Fibroblast of the conjunctiva (primary cell): ENCODE results near the gene PKD2.

Experiments used
- DNase-seq: peaks from one replicate; pipeline ENCODE4 v3.0.0-alpha.2; 2010; ENCODE audit warnings: low read depth

Gene PKD2

DNA sequence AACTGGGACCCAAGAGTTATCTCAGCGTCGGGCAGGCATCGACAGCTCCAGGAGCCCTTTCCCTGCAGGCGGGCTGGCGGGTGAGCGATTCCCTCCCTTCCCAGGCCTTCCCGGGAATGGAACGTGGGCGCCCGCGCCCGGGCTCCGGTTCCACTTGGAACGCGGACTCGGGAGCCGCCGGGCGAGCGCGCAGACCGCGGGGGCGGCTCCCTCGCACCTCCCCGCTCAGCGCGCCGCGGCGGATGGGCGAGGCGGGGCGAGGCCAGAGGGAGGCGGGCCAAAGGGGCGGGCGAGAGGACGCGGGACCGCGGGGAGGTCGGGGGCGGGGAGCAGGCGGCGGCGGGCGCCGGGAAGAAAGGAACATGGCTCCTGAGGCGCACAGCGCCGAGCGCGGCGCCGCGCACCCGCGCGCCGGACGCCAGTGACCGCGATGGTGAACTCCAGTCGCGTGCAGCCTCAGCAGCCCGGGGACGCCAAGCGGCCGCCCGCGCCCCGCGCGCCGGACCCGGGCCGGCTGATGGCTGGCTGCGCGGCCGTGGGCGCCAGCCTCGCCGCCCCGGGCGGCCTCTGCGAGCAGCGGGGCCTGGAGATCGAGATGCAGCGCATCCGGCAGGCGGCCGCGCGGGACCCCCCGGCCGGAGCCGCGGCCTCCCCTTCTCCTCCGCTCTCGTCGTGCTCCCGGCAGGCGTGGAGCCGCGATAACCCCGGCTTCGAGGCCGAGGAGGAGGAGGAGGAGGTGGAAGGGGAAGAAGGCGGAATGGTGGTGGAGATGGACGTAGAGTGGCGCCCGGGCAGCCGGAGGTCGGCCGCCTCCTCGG, at the start of gene PKD2:
TSS of gene PKD2 (plus strand) at position 332 of the 818 bp plus-strand sequence. CDS start at position 431, 99 bp downstream.
- DNase-seq, result peak; percentile 26

- no peak for DNase-seq
Observed at GRCh38 chr4:87961993-87962392, 45.4 kb upstream of the PKD2 start.

GRCh38 chr4:87962398-87963146, 44.9 kb upstream of the PKD2 start:
- DNase-seq, result no peak

- no peak for DNase-seq
Observed at GRCh38 chr4:87965501-87965975, 41.9 kb upstream of the PKD2 start.

DNA sequence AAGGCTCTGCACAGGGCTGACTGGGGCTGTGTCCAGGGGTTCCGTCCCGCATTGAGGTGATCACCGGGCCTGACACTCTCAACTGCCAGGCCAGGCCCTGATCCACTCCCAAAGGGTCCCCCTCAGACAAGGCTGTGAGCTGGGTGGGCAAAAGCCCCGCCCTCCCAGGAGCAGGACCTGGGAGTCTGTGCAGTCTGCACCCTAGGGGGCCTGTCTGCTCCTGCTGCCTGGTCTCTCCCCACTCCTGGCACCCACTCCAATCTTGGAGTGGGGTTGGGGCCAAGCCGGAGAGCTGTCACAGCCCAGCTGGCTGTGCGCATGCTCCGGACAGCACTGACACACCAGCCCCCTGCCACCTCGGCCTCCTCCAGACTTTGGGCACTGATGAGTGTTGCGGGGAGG, 41.3 kb upstream of the PKD2 start:
- no peak for DNase-seq

DNA sequence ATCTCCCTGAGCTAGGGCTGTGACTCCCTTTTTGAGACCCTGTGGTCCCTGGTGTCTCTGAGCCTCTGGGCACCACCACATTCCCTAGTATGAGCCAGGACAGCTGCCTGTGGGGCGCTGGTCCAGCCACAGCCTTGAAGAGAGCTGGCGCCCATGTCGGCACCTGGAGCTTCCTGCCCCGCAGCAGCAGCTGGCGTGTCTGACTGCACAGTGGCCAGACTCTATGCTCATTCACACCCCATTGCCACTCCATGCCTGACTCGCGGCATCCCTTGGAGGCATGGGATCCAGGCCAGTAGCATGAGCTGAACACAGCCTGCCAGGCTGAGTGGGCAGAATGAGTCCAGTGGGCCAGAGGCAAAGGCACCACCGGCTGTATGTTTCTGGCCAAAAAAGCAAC, 40.2 kb upstream of the PKD2 start:
- DNase-seq, result no peak

DNA sequence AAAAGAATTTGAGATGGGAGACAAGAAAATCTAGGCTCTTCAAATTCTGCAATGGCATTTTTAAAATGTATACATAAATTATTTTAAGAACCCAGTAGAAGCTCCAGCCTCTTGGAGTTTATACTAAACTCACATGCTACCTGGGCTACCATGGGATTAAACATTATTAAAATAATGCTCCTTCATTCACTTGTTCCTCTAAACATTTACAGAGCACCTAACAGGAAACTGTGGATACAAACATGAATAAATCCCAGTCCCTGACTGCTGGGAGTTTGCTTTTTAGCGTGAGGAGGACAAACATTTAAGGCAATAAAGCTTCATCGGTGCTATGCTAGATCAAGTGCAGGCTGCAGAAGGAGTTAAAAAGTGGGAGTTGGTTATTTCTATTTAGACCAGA, 37.3 kb upstream of the PKD2 start:
- no peak for DNase-seq

- no peak for DNase-seq
Observed at GRCh38 chr4:87971866-87972265, 35.6 kb upstream of the PKD2 start.

DNA sequence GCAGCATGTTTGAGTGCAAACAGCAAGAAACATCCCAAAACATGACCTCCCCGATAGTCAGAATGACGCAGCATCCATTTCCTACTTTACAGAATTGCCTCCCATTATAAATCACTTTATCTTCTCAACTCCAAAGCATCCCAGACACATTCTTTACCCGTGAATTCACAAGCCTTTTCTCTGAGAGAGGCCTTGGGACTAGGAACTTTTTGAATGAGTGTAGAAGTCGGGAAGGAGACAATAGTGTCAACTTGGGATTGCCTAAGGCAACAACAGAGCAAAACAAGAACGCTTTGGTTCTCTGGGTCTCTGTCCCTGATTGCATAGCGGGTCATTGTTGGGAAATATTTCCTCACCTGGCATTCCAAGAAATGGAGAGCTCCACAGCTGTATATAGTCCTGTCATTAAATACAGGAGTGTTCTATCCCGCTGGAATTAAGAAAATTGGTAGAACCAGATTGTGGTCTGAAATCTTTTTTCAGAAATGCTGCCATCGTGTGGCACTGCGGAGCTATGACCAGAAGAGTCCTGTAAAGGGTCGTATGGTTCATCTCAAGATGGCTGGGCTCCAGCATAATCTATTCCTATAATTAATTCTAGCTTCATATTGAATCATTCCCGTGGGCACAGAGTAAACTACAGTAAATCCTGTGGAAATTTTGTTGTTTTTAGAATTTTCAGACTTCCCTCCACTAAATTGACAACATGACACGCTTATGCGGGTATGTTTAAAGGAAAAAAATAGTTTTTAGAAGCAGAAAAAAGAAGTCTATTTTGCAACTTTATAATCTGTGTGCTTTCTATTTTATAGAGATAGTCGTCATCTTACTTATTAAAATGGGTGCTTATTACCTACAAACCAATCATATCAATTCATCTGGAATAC, 33.9 kb upstream of the PKD2 start:
- peak; percentile 43 for DNase-seq

GRCh38 chr4:87974856-87975462, 32.5 kb upstream of the PKD2 start:
- DNase-seq, result no peak

DNA sequence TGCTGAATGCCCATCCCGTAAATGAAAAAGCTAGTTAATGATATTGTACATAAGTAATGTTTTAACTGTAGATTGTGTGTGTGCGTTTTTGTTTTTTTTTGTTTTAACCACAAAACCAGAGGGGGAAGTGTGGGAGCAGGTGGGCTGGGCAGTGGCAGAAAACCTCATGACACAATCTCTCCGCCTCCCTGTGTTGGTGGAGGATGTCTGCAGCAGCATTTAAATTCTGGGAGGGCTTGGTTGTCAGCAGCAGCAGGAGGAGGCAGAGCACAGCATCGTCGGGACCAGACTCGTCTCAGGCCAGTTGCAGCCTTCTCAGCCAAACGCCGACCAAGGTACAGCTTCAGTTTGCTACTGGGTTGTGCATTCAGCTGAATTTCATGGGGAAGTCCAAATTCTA, 32.0 kb upstream of the PKD2 start, which contains the start of gene SPP1:
TSS of gene SPP1 (plus strand) at position 249 of the 400 bp plus-strand sequence. CDS start 1,182 bp downstream, outside the sequence.
- no peak for DNase-seq

DNA sequence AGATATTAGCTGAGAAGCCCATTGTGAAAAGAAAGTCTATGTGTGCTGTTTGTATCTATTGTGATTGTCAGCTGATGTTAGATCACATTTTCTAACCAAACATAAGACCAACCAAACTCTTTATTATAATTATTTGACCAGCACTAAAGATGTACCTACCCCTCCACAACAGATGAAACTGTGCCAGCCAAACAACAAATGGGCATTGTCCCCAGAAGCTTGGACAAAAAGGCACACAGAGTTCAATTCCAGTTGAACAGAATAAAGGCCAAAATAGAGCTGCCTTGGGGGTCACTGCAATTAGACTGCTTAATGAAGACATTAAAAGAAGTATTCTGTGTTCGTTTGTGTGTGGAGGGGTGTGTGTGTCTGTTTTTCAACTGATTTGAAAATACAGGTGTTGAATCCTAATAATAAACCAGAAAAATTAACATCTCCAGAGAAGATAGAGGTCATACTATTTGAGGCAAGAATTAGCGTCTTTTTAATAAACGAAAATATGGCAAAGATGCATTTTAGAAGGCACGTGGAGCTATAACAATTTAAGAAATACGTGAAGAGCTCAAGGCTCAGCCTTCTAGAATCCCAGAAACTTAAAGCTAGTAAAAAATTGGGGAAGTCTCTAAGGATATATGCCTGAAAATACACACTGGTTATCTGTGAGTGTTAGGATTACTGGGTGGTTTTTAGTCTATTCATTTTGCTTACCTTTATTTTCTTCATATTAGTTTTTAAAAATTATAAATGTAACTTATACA, 29.7 kb upstream of the PKD2 start:
- DNase-seq, result no peak

GRCh38 chr4:87978681-87979080, 28.8 kb upstream of the PKD2 start:
- DNase-seq, result no peak

GRCh38 chr4:87979810-87980209, 27.6 kb upstream of the PKD2 start:
- no peak for DNase-seq

GRCh38 chr4:87981486-87981885, 25.9 kb upstream of the PKD2 start:
- no peak for DNase-seq

- no peak for DNase-seq
Observed at GRCh38 chr4:87982036-87982435, 25.4 kb upstream of the PKD2 start.

DNA sequence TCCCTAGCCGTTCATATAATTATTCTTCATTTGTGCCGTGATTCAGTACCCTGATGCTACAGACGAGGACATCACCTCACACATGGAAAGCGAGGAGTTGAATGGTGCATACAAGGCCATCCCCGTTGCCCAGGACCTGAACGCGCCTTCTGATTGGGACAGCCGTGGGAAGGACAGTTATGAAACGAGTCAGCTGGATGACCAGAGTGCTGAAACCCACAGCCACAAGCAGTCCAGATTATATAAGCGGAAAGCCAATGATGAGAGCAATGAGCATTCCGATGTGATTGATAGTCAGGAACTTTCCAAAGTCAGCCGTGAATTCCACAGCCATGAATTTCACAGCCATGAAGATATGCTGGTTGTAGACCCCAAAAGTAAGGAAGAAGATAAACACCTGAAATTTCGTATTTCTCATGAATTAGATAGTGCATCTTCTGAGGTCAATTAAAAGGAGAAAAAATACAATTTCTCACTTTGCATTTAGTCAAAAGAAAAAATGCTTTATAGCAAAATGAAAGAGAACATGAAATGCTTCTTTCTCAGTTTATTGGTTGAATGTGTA, 24.9 kb upstream of the PKD2 start:
- DNase-seq, result no peak

DNA sequence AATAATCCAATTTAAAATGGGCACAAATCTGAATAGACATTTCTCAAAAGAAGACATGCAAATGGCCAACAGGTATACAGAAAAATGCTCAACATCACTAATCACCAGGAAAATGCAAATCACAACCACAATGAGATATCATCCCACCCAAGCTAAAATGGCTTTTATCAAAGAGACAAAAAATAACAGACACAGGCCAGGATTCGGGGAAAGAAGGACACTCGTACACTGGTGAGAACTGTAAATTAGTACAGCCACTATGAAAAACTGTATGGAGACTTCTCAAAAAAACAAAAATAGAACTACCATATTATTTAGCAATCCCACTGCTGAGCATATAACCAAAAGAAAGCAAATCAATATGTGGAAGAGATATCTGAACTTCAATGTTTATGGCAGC, 23.4 kb upstream of the PKD2 start:
- no peak for DNase-seq

DNA sequence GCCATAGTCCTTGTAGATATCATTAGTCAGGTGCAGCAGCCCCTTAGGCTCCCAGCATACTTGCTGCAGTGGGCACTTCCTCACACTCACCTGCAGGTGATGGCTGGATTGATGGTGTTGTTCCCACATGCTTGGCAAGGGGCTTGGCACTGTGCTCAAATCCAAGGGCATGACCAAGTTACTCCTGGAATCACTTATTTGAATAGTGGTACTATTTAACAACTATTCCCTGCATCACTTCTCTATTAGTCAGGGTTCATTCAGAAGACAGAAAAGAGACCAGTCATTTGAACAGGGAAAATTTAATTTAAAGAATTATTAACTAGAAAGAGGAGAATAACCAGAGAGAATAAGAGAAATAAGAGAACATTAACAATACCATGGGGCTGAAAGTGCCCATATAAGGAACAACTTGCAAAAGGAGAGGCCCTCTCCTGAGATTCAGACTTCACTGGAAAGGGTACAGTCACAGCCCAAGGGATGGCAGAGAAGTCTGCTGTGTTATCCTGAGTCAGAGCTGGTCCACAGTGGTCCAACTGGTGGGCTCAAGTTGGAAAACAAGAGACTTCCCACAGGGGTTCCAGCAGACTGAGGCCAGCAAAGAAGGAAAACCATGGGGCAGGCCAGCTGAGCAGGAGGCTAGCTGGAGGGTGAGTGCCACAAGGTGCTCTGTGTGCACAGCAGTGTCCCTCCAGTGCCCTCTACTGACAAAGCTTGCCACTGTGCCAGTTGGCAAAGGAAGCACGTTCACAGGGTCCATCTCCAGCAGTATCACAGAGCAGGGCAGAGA, 22.1 kb upstream of the PKD2 start:
- DNase-seq, result no peak

- no peak for DNase-seq
Observed at GRCh38 chr4:87985887-87986200, 21.6 kb upstream of the PKD2 start.
